SK-N-SH (cell line): Measurements from ENCODE around the gene H2BK1. TPM values are rescaled to one million over a fixed set of nuclear protein-coding genes. Genes with fewer than 3 reads are reported as not detected.
A peak's percentile ranks its signal among the peaks of the same experiment; 100 is the strongest.

Experiments
- CTCF ChIA-PET: fragments of 300-600, 350-600 bp; formaldehyde crosslinking; extraction: SDS; loops from one replicate; lab custom pipeline; 2021; lab: Yijun Ruan, JAX
- POLR2A ChIA-PET: fragments of 350-600 bp; sonication (Branson Sonifier 250); formaldehyde crosslinking; extraction: SDS; loops from one replicate; lab custom pipeline; 2020; ENCODE audit warnings: antibody characterized with exemption, inconsistent platforms; lab: Yijun Ruan, JAX
- DNase-seq: peaks from one replicate; pipeline ENCODE4 v3.0.0; 2012
- H2AFZ ChIP-seq: fragments of 200-600 bp; sonication (generic); 2 replicates; pipeline ENCODE4 v1.8.1; 2016; ENCODE audit warnings: antibody characterized with exemption, mild to moderate bottlenecking, low read depth
- H3F3A ChIP-seq: fragments of 200-600 bp; sonication (generic); replicated peaks from 2 replicates; pipeline ENCODE3; 2016; ENCODE audit warnings: antibody characterized with exemption, mild to moderate bottlenecking; ENCODE audit not compliant: insufficient read depth
- H3K27ac ChIP-seq, 2 experiments: fragments of 200-500 bp in 1 of 2; fragments of 200-600 bp in 1 of 2; sonication (Bioruptor generic) in 1 of 2; sonication (generic), shearing (Covaris generic) in 1 of 2; 2 replicates each; pipeline versions ENCODE4 v1.5.1 to v1.6.1; 2014 to 2016; ENCODE audit warnings: low read depth in 2 of 2, inconsistent platforms in 1 of 2, low read length in 1 of 2, mild to moderate bottlenecking in 1 of 2, mixed read lengths in 1 of 2
- H3K27me3 ChIP-seq: fragments of 200-600 bp; sonication (generic), shearing (Covaris generic); 2 replicates; pipeline ENCODE4 v1.6.1; 2016; ENCODE audit warnings: mixed run types; ENCODE audit not compliant: insufficient read depth
- H3K36me3 ChIP-seq, 2 experiments: fragments of 200-500 bp in 1 of 2; fragments of 200-600 bp in 1 of 2; sonication (Bioruptor generic) in 1 of 2; sonication (generic) in 1 of 2; replicated peaks in 1 of 2; 2 replicates each; pipeline versions ENCODE3 to v1.5.1; 2014 to 2016; ENCODE audit warnings: low read length in 1 of 2, mild to moderate bottlenecking in 1 of 2; ENCODE audit not compliant: insufficient read depth in 2 of 2, control insufficient read depth in 1 of 2
- H3K4me1 ChIP-seq, 2 experiments: fragments of 200-500 bp in 1 of 2; fragments of 200-600 bp in 1 of 2; sonication (Bioruptor generic) in 1 of 2; sonication (generic), shearing (Covaris generic) in 1 of 2; 2 replicates each; pipeline versions ENCODE4 v1.5.1 to v1.6.1; 2014 to 2016; ENCODE audit warnings: low read depth in 1 of 2, low read length in 1 of 2, mixed run types in 1 of 2; ENCODE audit not compliant: insufficient read depth in 2 of 2, control insufficient read depth in 1 of 2
- H3K4me2 ChIP-seq: fragments of 200-600 bp; sonication (generic), shearing (Covaris generic); 2 replicates; pipeline ENCODE4 v1.6.1; 2017; ENCODE audit warnings: mixed run types
- H3K4me3 ChIP-seq, 2 experiments: fragments of 200-500 bp in 1 of 2; fragments of 200-600 bp in 1 of 2; sonication (Bioruptor generic) in 1 of 2; sonication (generic), shearing (Covaris generic) in 1 of 2; 2 replicates each; pipeline versions ENCODE4 v1.5.1 to v1.8.1; 2014 to 2016; ENCODE audit warnings: low read depth in 2 of 2, inconsistent platforms in 1 of 2, low read length in 1 of 2, mild to moderate bottlenecking in 1 of 2, mixed read lengths in 1 of 2, moderate library complexity in 1 of 2
- H3K79me2 ChIP-seq: fragments of 200-600 bp; sonication (generic); 2 replicates; pipeline ENCODE4 v1.8.1; 2017; ENCODE audit warnings: mild to moderate bottlenecking; ENCODE audit not compliant: insufficient read depth
- H3K9ac ChIP-seq: fragments of 200-600 bp; sonication (generic); 2 replicates; pipeline ENCODE4 v1.6.1; 2017; ENCODE audit warnings: mixed run types
- H3K9me2 ChIP-seq: fragments of 200-600 bp; sonication (generic); 2 replicates; pipeline ENCODE4 v1.6.1; 2017; ENCODE audit warnings: mixed run types
- H3K9me3 ChIP-seq: fragments of 200-600 bp; sonication (generic); 2 replicates; pipeline ENCODE4 v1.6.1; 2017; ENCODE audit warnings: mixed run types, mild to moderate bottlenecking, moderate library complexity
- H4K20me1 ChIP-seq: fragments of 200-600 bp; sonication (generic); 2 replicates; pipeline ENCODE4 v1.6.1; 2017; ENCODE audit warnings: mild to moderate bottlenecking, mixed run types; ENCODE audit not compliant: insufficient read depth
- EP300 ChIP-seq, 2 experiments: IDR thresholded peaks; 2 replicates each; pipeline versions ENCODE4 v1.4.0 to v1.6.1; 2012; ENCODE audit warnings: borderline replicate concordance in 1 of 2, low read depth in 1 of 2, low read length in 1 of 2
- GABPA ChIP-seq: IDR thresholded peaks from 2 replicates; pipeline ENCODE4 v1.4.0; 2012; ENCODE audit warnings: low read depth, mild to moderate bottlenecking
- PBX3 ChIP-seq: IDR thresholded peaks from 2 replicates; pipeline ENCODE4; 2012
- POLR2AphosphoS5 ChIP-seq: IDR thresholded peaks from 2 replicates; pipeline ENCODE4 v1.6.1; 2012; ENCODE audit warnings: low read depth, low read length
- RAD21 ChIP-seq: IDR thresholded peaks from 2 replicates; pipeline ENCODE4 v1.6.1; 2012; ENCODE audit warnings: mild to moderate bottlenecking, low read length
- REST ChIP-seq: IDR thresholded peaks from 2 replicates; pipeline ENCODE4 v1.6.1; 2012; ENCODE audit warnings: mild to moderate bottlenecking, low read depth, low read length, moderate library complexity
- RXRA ChIP-seq: IDR thresholded peaks from 2 replicates; pipeline ENCODE4 v1.4.0; 2012; ENCODE audit warnings: low read depth, mild to moderate bottlenecking, borderline replicate concordance
- TAF1 ChIP-seq: IDR thresholded peaks from 2 replicates; pipeline ENCODE4 v1.6.1; 2012; ENCODE audit warnings: low read depth, mild to moderate bottlenecking, low read length, moderate library complexity, borderline replicate concordance
- WGBS: methylation state at CpG from one replicate; pipeline ENCODE4 v1.1.6; 2017; ENCODE audit warnings: low lambda C conversion rate; 5-methylcytosine and 5-hydroxymethylcytosine counted together
- polyA plus RNA-seq, 3 experiments: library from polyadenylated mRNA; depleted of rRNA; stranded (reverse); fragments of >200 nt; gene quantifications; 2 replicates each; pipeline ENCODE4 v1.2.3, GENCODE V29; 2012
- TF ChIP-seq, protein P1 (sequence below): IDR thresholded peaks from 2 replicates; pipeline ENCODE4 v1.4.0; 2012; ENCODE audit warnings: low read depth, borderline replicate concordance
- TF ChIP-seq, protein P2 (sequence below): IDR thresholded peaks from 2 replicates; pipeline ENCODE4 v1.4.0; 2012; ENCODE audit warnings: low read depth, borderline replicate concordance

Gene H2BK1
- polyA plus RNA-seq, 1 of the 3 experiments (the other 2 are of a cell fraction) = not detected

DNA sequence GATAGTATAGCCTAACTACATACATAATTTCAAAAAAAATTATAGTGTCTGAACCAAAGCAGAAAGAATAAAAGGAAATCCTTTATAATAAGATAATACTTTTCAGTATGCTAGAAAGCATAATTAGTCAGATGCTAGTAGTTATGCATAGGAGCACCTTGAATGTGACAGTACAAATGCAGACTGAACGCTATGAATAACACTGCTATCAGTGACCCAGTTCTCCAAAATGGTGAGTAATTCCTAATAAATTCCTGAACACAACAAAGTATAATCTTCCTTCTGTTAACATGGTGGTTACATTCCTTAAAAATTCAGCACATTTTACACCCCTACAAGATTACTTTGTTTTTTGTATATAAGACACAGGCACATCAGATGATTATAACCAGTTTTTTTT lies 20.8 kb upstream of the H2BK1 start:
- CTCF ChIA-PET = interaction anchor here (7.7 kb wide), 1 partner anchor 14 kb away, joined by 122 read pairs; no protein-coding TSS in a partner anchor

DNA sequence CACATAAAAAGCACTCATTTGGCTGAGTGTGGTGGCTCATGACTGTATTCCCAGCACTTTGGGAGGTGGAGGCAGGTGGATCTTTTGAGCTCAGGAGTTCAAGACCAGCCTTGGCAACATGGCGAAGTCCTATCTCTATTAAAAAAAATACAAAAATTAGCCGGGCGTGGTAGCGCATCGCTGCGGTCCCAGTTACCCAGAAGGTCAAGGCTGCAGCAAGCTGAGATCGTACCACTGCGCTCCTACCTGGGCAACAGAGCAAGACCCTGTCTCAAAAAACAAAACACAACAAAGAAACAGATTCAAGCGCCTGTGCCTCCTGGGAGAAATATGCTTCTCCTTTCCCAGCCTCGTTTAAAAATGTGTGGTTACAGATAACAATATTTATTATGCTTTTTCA lies 19.0 kb upstream of the H2BK1 start:
- no peak overlapping the region for H2AFZ ChIP-seq
- no peak for DNase-seq
- no peak overlapping the region for H3K4me2 ChIP-seq
- H3K4me1 ChIP-seq = peaks cover 16 to 38% of the 10 kb centered on the region in 2 experiments
- peaks cover 11% of the 10 kb centered on the region for H4K20me1 ChIP-seq
- TF ChIP-seq TAF1 (no peak), POLR2AphosphoS5 (no peak), GABPA (no peak), RAD21 (no peak), REST (no peak)
- TF ChIP-seq, protein P1, sequence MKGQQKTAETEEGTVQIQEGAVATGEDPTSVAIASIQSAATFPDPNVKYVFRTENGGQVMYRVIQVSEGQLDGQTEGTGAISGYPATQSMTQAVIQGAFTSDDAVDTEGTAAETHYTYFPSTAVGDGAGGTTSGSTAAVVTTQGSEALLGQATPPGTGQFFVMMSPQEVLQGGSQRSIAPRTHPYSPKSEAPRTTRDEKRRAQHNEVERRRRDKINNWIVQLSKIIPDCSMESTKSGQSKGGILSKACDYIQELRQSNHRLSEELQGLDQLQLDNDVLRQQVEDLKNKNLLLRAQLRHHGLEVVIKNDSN = no peak
- TF ChIP-seq, protein P2, sequence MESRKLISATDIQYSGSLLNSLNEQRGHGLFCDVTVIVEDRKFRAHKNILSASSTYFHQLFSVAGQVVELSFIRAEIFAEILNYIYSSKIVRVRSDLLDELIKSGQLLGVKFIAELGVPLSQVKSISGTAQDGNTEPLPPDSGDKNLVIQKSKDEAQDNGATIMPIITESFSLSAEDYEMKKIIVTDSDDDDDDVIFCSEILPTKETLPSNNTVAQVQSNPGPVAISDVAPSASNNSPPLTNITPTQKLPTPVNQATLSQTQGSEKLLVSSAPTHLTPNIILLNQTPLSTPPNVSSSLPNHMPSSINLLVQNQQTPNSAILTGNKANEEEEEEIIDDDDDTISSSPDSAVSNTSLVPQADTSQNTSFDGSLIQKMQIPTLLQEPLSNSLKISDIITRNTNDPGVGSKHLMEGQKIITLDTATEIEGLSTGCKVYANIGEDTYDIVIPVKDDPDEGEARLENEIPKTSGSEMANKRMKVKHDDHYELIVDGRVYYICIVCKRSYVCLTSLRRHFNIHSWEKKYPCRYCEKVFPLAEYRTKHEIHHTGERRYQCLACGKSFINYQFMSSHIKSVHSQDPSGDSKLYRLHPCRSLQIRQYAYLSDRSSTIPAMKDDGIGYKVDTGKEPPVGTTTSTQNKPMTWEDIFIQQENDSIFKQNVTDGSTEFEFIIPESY = no peak
- peaks cover 9% of the 10 kb centered on the region for H3F3A ChIP-seq
- ChIA-PET CTCF (interaction anchor here (4.9 kb wide), 1 partner anchor 14 kb away, joined by 46 read pairs; no protein-coding TSS in a partner anchor), POLR2A (no interaction called here)
- no peaks in the 10 kb centered on the region for H3K27me3 ChIP-seq
- no peak overlapping the region for H3K9ac ChIP-seq
- 86% methylated on average over 10 of the region's 10 CpGs for WGBS
- H3K9me3 ChIP-seq = no peaks in the 10 kb centered on the region
- H3K9me2 ChIP-seq = no peaks in the 10 kb centered on the region
- H3K4me3 ChIP-seq = no peak overlapping the region
- H3K79me2 ChIP-seq = peaks cover 50% of the 10 kb centered on the region
- no peak overlapping the region for H3K27ac ChIP-seq
- H3K36me3 ChIP-seq = peaks cover 17 to 22% of the 10 kb centered on the region in 2 experiments

More for the DNA sequence above, 20.8 kb upstream of the H2BK1 start:
- H3K36me3 ChIP-seq = peaks cover 14 to 23% of the 10 kb centered on the region in 2 experiments
- H3K27ac ChIP-seq = no peak overlapping the region
- H3F3A ChIP-seq = peaks cover 13% of the 10 kb centered on the region
- H2AFZ ChIP-seq = peak overlapping the region; percentile 11; the same call in 1 of the 2 replicates
- DNase-seq = no peak
- H3K79me2 ChIP-seq = peaks cover 52% of the 10 kb centered on the region
- TF ChIP-seq EP300 (IDR thresholded peaks at IDR 0.05; ENCODE audit: borderline replicate concordance in 1 of 2, low read depth in 1 of 2, low read length in 1 of 2) = no peak
- TF ChIP-seq, protein P2 = no peak
- TF ChIP-seq PBX3 = no peak
- TF ChIP-seq POLR2AphosphoS5 = no peak
- TF ChIP-seq RXRA = no peak
- TF ChIP-seq, all 33 proteins: peak for 0
- no peaks in the 10 kb centered on the region for H3K9me2 ChIP-seq
- peaks cover 30% of the 10 kb centered on the region for H4K20me1 ChIP-seq
- no peaks in the 10 kb centered on the region for H3K27me3 ChIP-seq
- 92% methylated on average over 1 of the region's 1 CpG for whole genome bisulfite sequencing
- H3K4me1 ChIP-seq = peaks cover 11 to 31% of the 10 kb centered on the region in 2 experiments
- no peaks in the 10 kb centered on the region for H3K9me3 ChIP-seq
- POLR2A ChIA-PET = no interaction called here
- no peak overlapping the region for H3K4me3 ChIP-seq
- H3K9ac ChIP-seq = no peak overlapping the region
- peak overlapping the region; percentile 94; the same call in 1 of the 2 replicates for H3K4me2 ChIP-seq
